ENCODE data around the gene STAT3. TPM values are rescaled to one million over a fixed set of nuclear protein-coding genes. Genes with fewer than 3 reads are reported as not detected.

The STAT3 gene
- total and polyA plus RNA-seq, 9 of the 15 experiments (the other 6 are each of a cell fraction or from before 2014, with no cell fraction given) = 90.0 to 179 (median 114) TPM

GRCh38 chr17:42388381-42389134, at the start of gene STAT3 (continued):
- TF ChIP-seq ZBTB5 (IDR thresholded peaks at IDR 0.05) (no peak), HLTF (IDR thresholded peaks at IDR 0.05) (no peak), SRSF1 (IDR thresholded peaks at IDR 0.05; ENCODE audit: low read depth, low read length) (peak; percentile 100), CHD1 (IDR thresholded peaks at IDR 0.05; ENCODE audit: low read length) (no peak), ZNF277 (CRISPR knock-in tag; IDR thresholded peaks at IDR 0.05; ENCODE audit: borderline replicate concordance) (no peak), ZKSCAN8 (CRISPR knock-in tag; IDR thresholded peaks at IDR 0.05) (no peak), ETS1 (conservative IDR thresholded peaks at IDR 0.05; ENCODE audit: control insufficient read depth, low read depth, low read length) (peak; percentile 70), ATF1 (CRISPR knock-in tag; IDR thresholded peaks at IDR 0.05) (peak; percentile 57), ATF1 (tag; IDR thresholded peaks at IDR 0.05) (peak; percentile 98), ZNF239 (CRISPR knock-in tag; IDR thresholded peaks at IDR 0.05) (no peak), MBD2 (IDR thresholded peaks at IDR 0.05; ENCODE audit: borderline replicate concordance, low read depth) (peak; percentile 91), POU5F1 (IDR thresholded peaks at IDR 0.05; ENCODE audit: borderline replicate concordance, low read depth, low read length, partially characterized antibody) (no peak), ZBTB12 (CRISPR knock-in tag; IDR thresholded peaks at IDR 0.05) (peak; percentile 78), PTBP1 (IDR thresholded peaks at IDR 0.05; ENCODE audit: low read depth, low read length) (peak; percentile 85; the same call in 1 of the 2 replicates), E2F1 (CRISPR knock-in tag; IDR thresholded peaks at IDR 0.05) (0 out of 2 replicates have a peak, but pooled peaks have one; percentile 22), CBX2 (IDR thresholded peaks at IDR 0.05; ENCODE audit: insufficient read depth, low read length, poor library complexity, severe bottlenecking) (no peak), SFPQ (IDR thresholded peaks at IDR 0.05; ENCODE audit: low read depth, low read length) (no peak), NONO (IDR thresholded peaks at IDR 0.05; ENCODE audit: low read depth in 2 of 2, low read length in 1 of 2) (peak in 1 of 2 experiments; percentile 73; a peak in 1 of 4 replicates)
